Measurements from ENCODE around the gene POU4F1.

POU4F1 gene

DNA sequence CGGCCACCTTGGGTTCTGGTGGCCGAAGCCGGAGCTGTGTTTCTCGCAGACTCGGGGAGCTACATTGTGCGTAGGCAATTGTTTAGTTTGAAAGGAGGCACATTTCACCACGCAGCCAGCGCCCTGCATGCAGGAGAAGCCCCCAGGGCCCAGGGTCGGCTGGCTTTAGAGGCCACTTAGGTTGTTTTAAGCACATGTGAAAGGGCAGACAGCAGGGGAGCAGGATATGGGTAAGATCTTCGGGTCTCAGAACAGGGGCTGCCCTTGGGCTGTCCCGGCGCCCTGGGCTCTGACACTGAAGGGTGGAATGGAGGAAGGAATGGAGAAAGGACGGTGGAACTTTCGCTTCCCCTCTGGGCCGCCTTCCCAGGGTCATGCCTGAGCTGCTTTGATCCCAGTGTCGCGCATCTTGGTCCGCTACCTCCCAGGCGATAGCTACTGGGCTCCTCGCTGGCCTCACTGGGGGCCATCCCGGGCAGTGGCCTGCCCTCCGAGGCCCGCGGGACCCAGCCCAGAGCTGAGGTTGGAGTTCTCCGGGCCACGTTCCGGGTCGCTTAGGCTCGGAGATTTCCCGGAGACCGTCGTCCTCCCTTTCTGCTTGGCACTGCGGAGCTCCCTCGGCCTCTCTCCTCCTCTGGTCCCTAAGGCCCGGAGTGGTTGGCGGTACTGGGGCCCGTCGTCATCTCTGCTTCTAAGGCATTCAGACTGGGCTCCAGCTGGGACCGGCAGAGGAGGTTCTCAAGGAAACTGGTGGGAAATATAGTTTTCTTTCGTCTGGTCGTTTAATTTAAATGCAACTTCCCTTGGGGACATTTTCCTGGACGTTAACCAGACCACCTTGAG lies 4.3 kb upstream of the POU4F1 start:
- Histone ChIP-seq H3K27me3 (ENCODE audit: control insufficient read depth in 2 of 2, insufficient read depth in 2 of 2, low read length in 2 of 2) (peaks cover 78 to 79% of the 10 kb centered on the region in 2 donors), H3K27ac (ENCODE audit: low read depth in 2 of 2, low read length in 2 of 2) (no peak overlapping the region), H3K4me1 (ENCODE audit: control insufficient read depth in 2 of 2, insufficient read depth in 2 of 2, low read length in 2 of 2) (peaks cover 13 to 17% of the 10 kb centered on the region in 2 donors), H3K4me3 (ENCODE audit: low read length in 2 of 2) (peak overlapping the region in 1 of 2 donors; percentile 23), H3K36me3 (ENCODE audit: control insufficient read depth in 2 of 2, insufficient read depth in 2 of 2, low read length in 2 of 2) (no peaks in the 10 kb centered on the region), H3K9ac (ENCODE audit: low read depth in 1 of 2, low read length in 2 of 2) (no peak overlapping the region), H3K9me3 (ENCODE audit: control insufficient read depth in 2 of 2, low read length in 2 of 2) (no peaks in the 10 kb centered on the region)

DNA sequence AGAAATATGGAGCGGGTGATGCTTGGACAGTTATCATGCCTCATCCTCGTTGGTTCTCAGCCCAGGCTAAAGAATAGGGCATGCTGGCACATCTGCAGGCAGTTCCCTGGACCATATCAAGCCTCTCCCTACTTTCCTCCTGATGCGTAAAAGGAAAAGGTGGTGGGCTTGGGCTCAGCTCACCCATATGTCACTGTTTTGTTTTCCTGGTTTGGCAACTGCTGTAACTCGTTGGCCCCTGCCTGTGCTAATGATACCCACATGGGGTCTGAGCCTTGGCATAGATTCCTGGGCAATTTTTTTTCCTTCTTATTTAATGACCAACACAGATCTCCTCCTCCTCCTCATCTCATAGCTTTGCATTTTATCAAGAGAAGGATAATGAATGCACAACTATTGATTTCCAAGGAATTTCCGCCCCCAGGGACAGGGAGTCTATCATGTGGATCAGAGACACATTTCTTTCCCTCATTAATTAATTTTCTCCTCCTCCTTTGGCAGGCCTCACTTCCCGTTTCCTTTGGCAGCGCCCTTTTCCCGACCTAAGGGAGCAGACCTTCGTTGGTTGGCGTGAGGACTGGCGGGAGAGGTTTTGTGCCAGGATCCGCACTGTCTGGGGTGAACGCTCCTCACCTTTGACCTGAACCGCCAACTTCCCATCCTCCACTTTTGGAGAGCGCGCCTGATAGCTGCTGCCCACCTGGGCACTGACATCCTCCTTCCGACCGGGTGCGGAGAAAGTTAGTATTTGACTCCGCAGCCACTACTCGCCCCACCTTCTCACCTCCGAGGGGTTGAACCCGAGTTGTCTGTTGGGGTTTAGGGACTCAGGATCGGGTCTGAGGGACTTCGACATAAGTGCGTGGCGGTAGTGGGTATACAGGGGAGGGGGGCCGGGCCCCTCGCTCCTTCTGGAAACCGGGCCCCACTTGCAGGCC lies 3.4 kb upstream of the POU4F1 start:
- H3K9me3 ChIP-seq (ENCODE audit: control insufficient read depth in 2 of 2, low read length in 2 of 2): no peaks in the 10 kb centered on the region
- H3K27ac ChIP-seq (ENCODE audit: low read depth in 2 of 2, low read length in 2 of 2): no peak overlapping the region
- no peaks in the 10 kb centered on the region for H3K36me3 ChIP-seq (ENCODE audit: control insufficient read depth in 2 of 2, insufficient read depth in 2 of 2, low read length in 2 of 2)
- no peak overlapping the region for H3K9ac ChIP-seq (ENCODE audit: low read depth in 1 of 2, low read length in 2 of 2)
- H3K4me1 ChIP-seq (ENCODE audit: control insufficient read depth in 2 of 2, insufficient read depth in 2 of 2, low read length in 2 of 2): peaks cover 17 to 22% of the 10 kb centered on the region in 2 donors
- H3K4me3 ChIP-seq (ENCODE audit: low read length in 2 of 2): no peak overlapping the region
- H3K27me3 ChIP-seq (ENCODE audit: control insufficient read depth in 2 of 2, insufficient read depth in 2 of 2, low read length in 2 of 2): peaks cover 82 to 84% of the 10 kb centered on the region in 2 donors

GRCh38 chr13:78604782-78605611 lies 1.6 kb upstream of the POU4F1 start:
- Histone ChIP-seq H3K27ac (ENCODE audit: low read depth in 2 of 2, low read length in 2 of 2) (no peak overlapping the region), H3K4me3 (ENCODE audit: low read length in 2 of 2) (no peak overlapping the region), H3K4me1 (ENCODE audit: control insufficient read depth in 2 of 2, insufficient read depth in 2 of 2, low read length in 2 of 2) (peaks cover 23 to 29% of the 10 kb centered on the region in 2 donors), H3K36me3 (ENCODE audit: control insufficient read depth in 2 of 2, insufficient read depth in 2 of 2, low read length in 2 of 2) (no peaks in the 10 kb centered on the region), H3K9me3 (ENCODE audit: control insufficient read depth in 2 of 2, low read length in 2 of 2) (no peaks in the 10 kb centered on the region), H3K9ac (ENCODE audit: low read depth in 1 of 2, low read length in 2 of 2) (no peak overlapping the region), H3K27me3 (ENCODE audit: control insufficient read depth in 2 of 2, insufficient read depth in 2 of 2, low read length in 2 of 2) (peaks cover 88 to 90% of the 10 kb centered on the region in 2 donors)

GRCh38 chr13:78602561-78603239 lies 652 bp downstream of the POU4F1 start:
- Histone ChIP-seq H3K27me3 (ENCODE audit: control insufficient read depth in 2 of 2, insufficient read depth in 2 of 2, low read length in 2 of 2) (peaks cover 88 to 92% of the 10 kb centered on the region in 2 donors), H3K4me3 (ENCODE audit: low read length in 2 of 2) (peak overlapping the region; percentile 67), H3K4me1 (ENCODE audit: control insufficient read depth in 2 of 2, insufficient read depth in 2 of 2, low read length in 2 of 2) (peaks cover 18 to 21% of the 10 kb centered on the region in 2 donors), H3K36me3 (ENCODE audit: control insufficient read depth in 2 of 2, insufficient read depth in 2 of 2, low read length in 2 of 2) (no peaks in the 10 kb centered on the region), H3K9ac (ENCODE audit: low read depth in 1 of 2, low read length in 2 of 2) (no peak overlapping the region), H3K27ac (ENCODE audit: low read depth in 2 of 2, low read length in 2 of 2) (no peak overlapping the region), H3K9me3 (ENCODE audit: control insufficient read depth in 2 of 2, low read length in 2 of 2) (no peaks in the 10 kb centered on the region)

DNA sequence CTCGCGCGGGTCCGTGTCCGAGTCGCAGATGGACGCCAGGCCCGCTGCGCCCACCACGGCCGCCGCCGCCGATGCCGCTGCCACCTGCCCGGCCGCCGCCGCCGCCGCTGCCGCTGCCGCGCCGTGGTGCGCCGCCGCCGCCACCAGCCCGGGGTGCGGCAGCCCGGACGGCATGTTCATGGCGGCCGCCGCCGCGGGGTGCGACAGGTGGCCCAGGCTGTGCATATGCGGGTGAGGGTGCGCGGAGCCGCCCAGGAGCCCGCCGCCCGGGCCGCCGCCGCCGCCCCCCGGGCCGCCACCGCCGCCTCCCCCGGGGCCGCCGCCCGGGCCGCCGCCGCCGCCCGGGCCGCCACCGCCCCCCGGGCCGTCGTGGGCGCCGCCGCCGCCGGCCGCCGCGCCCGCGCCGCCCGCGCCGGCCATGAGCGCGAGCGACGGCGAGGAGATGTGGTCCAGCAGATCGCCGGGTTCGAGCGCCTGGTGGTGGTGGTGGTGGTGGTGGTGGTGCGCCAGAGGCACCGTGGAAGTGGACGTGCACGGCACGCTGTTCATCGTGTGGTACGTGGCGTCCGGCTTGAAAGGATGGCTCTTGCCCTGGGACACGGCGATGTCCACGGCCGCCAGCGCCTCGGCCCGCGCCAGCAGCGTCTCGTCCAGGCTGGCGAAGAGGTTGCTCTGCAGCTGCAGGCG lies 1.3 kb downstream of the POU4F1 start:
- H3K9ac ChIP-seq (ENCODE audit: low read depth in 1 of 2, low read length in 2 of 2): no peak overlapping the region
- peak overlapping the region; percentile 67 for H3K4me3 ChIP-seq (ENCODE audit: low read length in 2 of 2)
- no peak overlapping the region for H3K27ac ChIP-seq (ENCODE audit: low read depth in 2 of 2, low read length in 2 of 2)
- no peaks in the 10 kb centered on the region for H3K9me3 ChIP-seq (ENCODE audit: control insufficient read depth in 2 of 2, low read length in 2 of 2)
- H3K36me3 ChIP-seq (ENCODE audit: control insufficient read depth in 2 of 2, insufficient read depth in 2 of 2, low read length in 2 of 2): no peaks in the 10 kb centered on the region
- H3K27me3 ChIP-seq (ENCODE audit: control insufficient read depth in 2 of 2, insufficient read depth in 2 of 2, low read length in 2 of 2): peaks cover 87 to 92% of the 10 kb centered on the region in 2 donors
- H3K4me1 ChIP-seq (ENCODE audit: control insufficient read depth in 2 of 2, insufficient read depth in 2 of 2, low read length in 2 of 2): peaks cover 18 to 21% of the 10 kb centered on the region in 2 donors

DNA sequence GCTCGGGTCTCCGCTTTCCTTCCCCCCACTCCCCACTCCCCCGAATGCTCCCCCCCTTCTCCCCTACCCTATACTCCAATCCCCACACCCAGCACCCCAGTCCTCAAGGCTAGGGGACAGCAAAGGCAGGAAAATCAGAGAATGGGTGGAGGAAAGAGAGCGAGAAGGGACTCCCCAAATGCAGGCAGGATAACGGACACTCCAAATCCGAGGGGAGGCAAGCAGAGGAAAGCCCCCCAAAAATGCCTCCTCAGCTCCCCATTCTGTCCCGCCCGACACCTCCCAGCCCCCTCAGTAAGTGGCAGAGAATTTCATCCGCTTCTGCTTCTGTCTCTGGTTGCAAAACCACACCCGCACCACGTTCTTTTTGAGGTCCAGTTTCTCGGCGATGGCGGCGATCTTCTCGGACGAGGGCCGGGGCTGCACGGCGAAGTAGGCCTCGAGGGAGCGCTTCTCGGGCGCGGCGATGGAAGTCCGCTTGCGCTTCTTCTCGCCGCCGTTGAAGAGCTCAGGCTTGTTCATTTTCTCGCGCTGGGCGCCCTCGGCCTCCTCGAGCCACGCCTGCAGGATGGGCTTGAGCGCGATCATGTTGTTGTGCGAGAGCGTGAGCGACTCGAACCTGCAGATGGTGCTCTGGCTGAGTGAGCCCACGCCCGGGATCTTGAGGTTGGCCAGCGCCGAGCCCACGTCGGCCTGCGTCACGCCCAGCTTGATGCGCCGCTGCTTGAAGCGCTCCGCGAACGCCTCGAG lies 2.1 kb downstream of the POU4F1 start:
- no peak overlapping the region for H3K27ac ChIP-seq (ENCODE audit: low read depth in 2 of 2, low read length in 2 of 2)
- peaks cover 87 to 92% of the 10 kb centered on the region in 2 donors for H3K27me3 ChIP-seq (ENCODE audit: control insufficient read depth in 2 of 2, insufficient read depth in 2 of 2, low read length in 2 of 2)
- H3K36me3 ChIP-seq (ENCODE audit: control insufficient read depth in 2 of 2, insufficient read depth in 2 of 2, low read length in 2 of 2): no peaks in the 10 kb centered on the region
- peaks cover 18 to 21% of the 10 kb centered on the region in 2 donors for H3K4me1 ChIP-seq (ENCODE audit: control insufficient read depth in 2 of 2, insufficient read depth in 2 of 2, low read length in 2 of 2)
- H3K4me3 ChIP-seq (ENCODE audit: low read length in 2 of 2): peak overlapping the region; percentile 48 to 49
- H3K9ac ChIP-seq (ENCODE audit: low read depth in 1 of 2, low read length in 2 of 2): no peak overlapping the region
- no peaks in the 10 kb centered on the region for H3K9me3 ChIP-seq (ENCODE audit: control insufficient read depth in 2 of 2, low read length in 2 of 2)

DNA sequence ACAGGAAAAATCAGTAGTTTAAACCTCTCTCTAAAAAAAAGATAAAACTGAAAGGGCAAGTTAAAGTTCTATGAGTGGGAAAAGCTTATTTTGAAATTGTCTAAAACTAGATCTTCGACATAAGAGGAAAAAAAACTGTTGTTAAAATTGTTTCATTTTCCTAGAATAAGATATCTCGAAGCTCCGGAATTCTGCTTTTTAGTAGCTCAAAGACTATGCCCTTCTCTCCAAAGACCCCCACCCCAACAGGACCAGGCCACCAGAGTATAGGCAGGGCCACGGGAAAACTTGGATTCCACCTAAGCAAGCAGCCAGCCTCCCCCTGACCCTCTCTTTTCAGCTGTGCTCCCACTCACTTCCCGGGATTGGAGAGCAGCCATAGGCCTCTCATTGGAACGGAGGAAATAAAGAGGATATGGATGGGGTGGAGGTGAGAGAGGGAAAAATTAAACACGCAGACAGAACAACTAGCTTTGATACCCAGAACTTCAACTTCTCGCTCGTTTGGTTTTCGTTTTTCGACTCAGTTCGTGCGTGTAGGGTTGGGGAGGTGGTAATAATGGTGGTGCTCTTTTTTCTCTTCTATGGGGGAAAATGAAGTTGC lies 3.0 kb downstream of the POU4F1 start:
- Histone ChIP-seq H3K9ac (ENCODE audit: low read depth in 1 of 2, low read length in 2 of 2) (no peak overlapping the region), H3K36me3 (ENCODE audit: control insufficient read depth in 2 of 2, insufficient read depth in 2 of 2, low read length in 2 of 2) (no peaks in the 10 kb centered on the region), H3K27ac (ENCODE audit: low read depth in 2 of 2, low read length in 2 of 2) (no peak overlapping the region), H3K4me3 (ENCODE audit: low read length in 2 of 2) (no peak overlapping the region), H3K9me3 (ENCODE audit: control insufficient read depth in 2 of 2, low read length in 2 of 2) (no peaks in the 10 kb centered on the region), H3K4me1 (ENCODE audit: control insufficient read depth in 2 of 2, insufficient read depth in 2 of 2, low read length in 2 of 2) (peaks cover 18 to 21% of the 10 kb centered on the region in 2 donors), H3K27me3 (ENCODE audit: control insufficient read depth in 2 of 2, insufficient read depth in 2 of 2, low read length in 2 of 2) (peaks cover 85 to 92% of the 10 kb centered on the region in 2 donors)

DNA sequence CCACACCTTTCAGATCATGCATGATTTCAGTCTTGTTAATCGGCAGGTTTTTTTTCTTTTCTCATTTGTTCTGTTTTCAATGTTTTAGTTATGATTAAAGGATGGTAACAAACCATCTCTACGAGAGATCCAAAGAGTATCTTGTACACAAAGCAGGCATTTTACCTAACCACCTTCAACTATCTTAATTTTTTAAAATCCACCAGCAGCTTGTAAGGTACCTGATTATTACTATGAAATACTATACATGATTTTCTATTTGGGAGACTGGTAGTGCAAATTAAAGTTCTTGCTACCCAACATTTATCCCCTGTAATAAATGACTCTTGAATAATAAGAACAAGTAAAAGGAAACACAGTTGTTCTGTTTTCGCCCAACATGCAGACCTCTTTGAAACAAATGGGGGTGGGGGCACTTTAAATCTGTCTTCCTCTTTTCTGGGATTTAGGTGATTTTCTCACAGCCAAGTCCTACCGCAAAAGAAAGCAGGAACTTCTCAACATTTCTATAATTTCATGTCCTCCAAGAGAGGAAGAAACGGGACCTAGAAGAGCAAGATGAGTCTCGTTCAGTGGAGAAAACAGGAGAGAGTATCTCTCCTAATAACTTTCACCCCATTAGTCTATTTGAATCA lies 3.6 kb downstream of the POU4F1 start:
- Histone ChIP-seq H3K9me3 (ENCODE audit: control insufficient read depth in 2 of 2, low read length in 2 of 2) (no peaks in the 10 kb centered on the region), H3K27me3 (ENCODE audit: control insufficient read depth in 2 of 2, insufficient read depth in 2 of 2, low read length in 2 of 2) (peaks cover 84 to 93% of the 10 kb centered on the region in 2 donors), H3K9ac (ENCODE audit: low read depth in 1 of 2, low read length in 2 of 2) (no peak overlapping the region)

More for the DNA sequence above, 3.6 kb downstream of the POU4F1 start:
- Histone ChIP-seq H3K27ac (ENCODE audit: low read depth in 2 of 2, low read length in 2 of 2) (no peak overlapping the region), H3K4me3 (ENCODE audit: low read length in 2 of 2) (no peak overlapping the region), H3K4me1 (ENCODE audit: control insufficient read depth in 2 of 2, insufficient read depth in 2 of 2, low read length in 2 of 2) (peaks cover 18 to 21% of the 10 kb centered on the region in 2 donors), H3K36me3 (ENCODE audit: control insufficient read depth in 2 of 2, insufficient read depth in 2 of 2, low read length in 2 of 2) (no peaks in the 10 kb centered on the region)
